ENCODE results near the gene WDCP. TPM values are rescaled to one million over a fixed set of nuclear protein-coding genes. Genes with fewer than 3 reads are reported as not detected.
"Not testable (repeated sequence)": the region's sequence is repeated elsewhere in the genome, so short reads cannot be mapped to it uniquely, and the experiment has no call there.

WDCP gene
- total RNA-seq, 1 experiment from 2014 or later, result 18.5 TPM

- H3K9me3 ChIP-seq (replicated peaks), result no peaks in the 10 kb centered on the region; the same call in 1 of the 2 replicates
- no peaks in the 10 kb centered on the region for H3K27me3 ChIP-seq (replicated peaks)
- H3K4me1 ChIP-seq (replicated peaks), result no peaks in the 10 kb centered on the region
- H3K36me3 ChIP-seq, result peaks cover 51% of the 10 kb centered on the region
- no peak overlapping the region for H3K27ac ChIP-seq
- no peak for DNase-seq (ENCODE audit: low read depth in 1 of 2, low spot score in 2 of 2)
- no peak overlapping the region for H3K4me3 ChIP-seq
These were observed 24.1 kb downstream of the WDCP start for GRCh38 chr2:24022975-24023575.

GRCh38 chr2:24022324-24022974 is 24.7 kb downstream of the WDCP start:
- no peak overlapping the region for H3K4me3 ChIP-seq
- no peaks in the 10 kb centered on the region for H3K27me3 ChIP-seq (replicated peaks)
- no peak overlapping the region for H3K27ac ChIP-seq
- DNase-seq (ENCODE audit: low read depth in 1 of 2, low spot score in 2 of 2), result no peak
- H3K4me1 ChIP-seq (replicated peaks), result peaks cover under 1% of the 10 kb centered on the region; the same call in 1 of the 2 replicates
- H3K36me3 ChIP-seq, result peaks cover 48% of the 10 kb centered on the region
- no peaks in the 10 kb centered on the region; the same call in 1 of the 2 replicates for H3K9me3 ChIP-seq (replicated peaks)

- Histone ChIP-seq H3K27me3 (replicated peaks) (no peaks in the 10 kb centered on the region), H3K4me3 (no peak overlapping the region), H3K36me3 (peaks cover 41% of the 10 kb centered on the region), H3K9me3 (replicated peaks) (no peaks in the 10 kb centered on the region; the same call in 1 of the 2 replicates), H3K27ac (no peak overlapping the region), H3K4me1 (replicated peaks) (peaks cover 11% of the 10 kb centered on the region)
- no peak for DNase-seq (ENCODE audit: low read depth in 1 of 2, low spot score in 2 of 2)
These were observed 25.8 kb downstream of the WDCP start for GRCh38 chr2:24021122-24021998.

GRCh38 chr2:24020244-24020643 is 26.9 kb downstream of the WDCP start:
- H3K4me1 ChIP-seq (replicated peaks), result peaks cover 21% of the 10 kb centered on the region
- H3K4me3 ChIP-seq, result no peak overlapping the region
- peaks cover 34% of the 10 kb centered on the region for H3K36me3 ChIP-seq
- no peaks in the 10 kb centered on the region for H3K27me3 ChIP-seq (replicated peaks)
- H3K9me3 ChIP-seq (replicated peaks), result no peaks in the 10 kb centered on the region; the same call in 1 of the 2 replicates
- H3K27ac ChIP-seq, result no peak overlapping the region
- no peak for DNase-seq (ENCODE audit: low read depth in 1 of 2, low spot score in 2 of 2)

- H3K4me1 ChIP-seq (replicated peaks), result peaks cover 26% of the 10 kb centered on the region
- peaks cover 31% of the 10 kb centered on the region for H3K36me3 ChIP-seq
- H3K4me3 ChIP-seq, result no peak overlapping the region
- H3K27me3 ChIP-seq (replicated peaks), result no peaks in the 10 kb centered on the region
- H3K27ac ChIP-seq, result no peak overlapping the region
- peaks cover 2% of the 10 kb centered on the region; the same call in 1 of the 2 replicates for H3K9me3 ChIP-seq (replicated peaks)
- no peak for DNase-seq (ENCODE audit: low read depth in 1 of 2, low spot score in 2 of 2)
These were observed 27.5 kb downstream of the WDCP start for GRCh38 chr2:24019729-24020128.

GRCh38 chr2:24018241-24018640 is 28.9 kb downstream of the WDCP start:
- Histone ChIP-seq H3K4me1 (replicated peaks) (peaks cover 28% of the 10 kb centered on the region), H3K36me3 (peaks cover 16% of the 10 kb centered on the region), H3K9me3 (replicated peaks) (peaks cover 2% of the 10 kb centered on the region; the same call in 1 of the 2 replicates), H3K4me3 (no peak overlapping the region), H3K27ac (no peak overlapping the region), H3K27me3 (replicated peaks) (no peaks in the 10 kb centered on the region)
- no peak for DNase-seq (ENCODE audit: low read depth in 1 of 2, low spot score in 2 of 2)

GRCh38 chr2:24017711-24018110 is 29.5 kb downstream of the WDCP start:
- no peak for DNase-seq (ENCODE audit: low read depth in 1 of 2, low spot score in 2 of 2)
- Histone ChIP-seq H3K27me3 (replicated peaks) (no peaks in the 10 kb centered on the region), H3K36me3 (peaks cover 12% of the 10 kb centered on the region), H3K4me3 (no peak overlapping the region), H3K9me3 (replicated peaks) (peaks cover 2% of the 10 kb centered on the region; the same call in 1 of the 2 replicates), H3K4me1 (replicated peaks) (peaks cover 28% of the 10 kb centered on the region), H3K27ac (no peak overlapping the region)

- Histone ChIP-seq H3K36me3 (peaks cover 5% of the 10 kb centered on the region), H3K4me1 (replicated peaks) (peaks cover 28% of the 10 kb centered on the region), H3K27ac (peak overlapping the region; percentile 77), H3K9me3 (replicated peaks) (peaks cover 2% of the 10 kb centered on the region; the same call in 1 of the 2 replicates), H3K27me3 (replicated peaks) (no peaks in the 10 kb centered on the region), H3K4me3 (no peak overlapping the region)
- DNase-seq (ENCODE audit: low read depth in 1 of 2, low spot score in 2 of 2), result no peak
These were observed 30.1 kb downstream of the WDCP start for GRCh38 chr2:24016853-24017703.

- no peaks in the 10 kb centered on the region for H3K27me3 ChIP-seq (replicated peaks)
- H3K4me3 ChIP-seq, result no peak overlapping the region
- H3K36me3 ChIP-seq, result peaks cover under 1% of the 10 kb centered on the region; the same call in 1 of the 2 replicates
- H3K27ac ChIP-seq, result peak overlapping the region; percentile 77
- peaks cover 28% of the 10 kb centered on the region for H3K4me1 ChIP-seq (replicated peaks)
- H3K9me3 ChIP-seq (replicated peaks), result peaks cover 2% of the 10 kb centered on the region; the same call in 1 of the 2 replicates
- peak in 1 of 2 experiments; percentile 25 for DNase-seq (ENCODE audit: low read depth in 1 of 2, low spot score in 2 of 2)
These were observed 30.8 kb downstream of the WDCP start for GRCh38 chr2:24016376-24016761.

- Histone ChIP-seq H3K4me1 (replicated peaks) (peaks cover 28% of the 10 kb centered on the region), H3K36me3 (no peaks in the 10 kb centered on the region), H3K4me3 (no peak overlapping the region), H3K9me3 (replicated peaks) (0 out of 2 replicates have a peak, but pooled peaks cover 2% of the 10 kb centered on the region), H3K27me3 (replicated peaks) (no peaks in the 10 kb centered on the region), H3K27ac (peak overlapping the region; percentile 86)
- peak; percentile 90 to 94 for DNase-seq (ENCODE audit: low read depth in 1 of 2, low spot score in 2 of 2)
These were observed 31.4 kb downstream of the WDCP start for GRCh38 chr2:24015562-24016375.

GRCh38 chr2:24014902-24015301 is 32.3 kb downstream of the WDCP start:
- Histone ChIP-seq H3K27ac (peak overlapping the region; percentile 86), H3K4me1 (replicated peaks) (peaks cover 32% of the 10 kb centered on the region)
- not testable (repeated sequence) for H3K36me3 ChIP-seq; H3K27me3 ChIP-seq (replicated peaks); H3K9me3 ChIP-seq (replicated peaks); H3K4me3 ChIP-seq
- peak; percentile 39 to 46 for DNase-seq (ENCODE audit: low read depth in 1 of 2, low spot score in 2 of 2)

- H3K9me3 ChIP-seq (replicated peaks), result 0 out of 2 replicates have a peak, but pooled peaks cover 2% of the 10 kb centered on the region
- no peaks in the 10 kb centered on the region for H3K36me3 ChIP-seq
- H3K27ac ChIP-seq, result no peak overlapping the region
- H3K4me3 ChIP-seq, result no peak overlapping the region
- no peak for DNase-seq (ENCODE audit: low read depth in 1 of 2, low spot score in 2 of 2)
- H3K4me1 ChIP-seq (replicated peaks), result peaks cover 42% of the 10 kb centered on the region
- no peaks in the 10 kb centered on the region for H3K27me3 ChIP-seq (replicated peaks)
These were observed 34.5 kb downstream of the WDCP start for GRCh38 chr2:24012521-24013188.
